ENCODE data around the gene GRK5. TPM values are rescaled to one million over a fixed set of nuclear protein-coding genes. Genes with fewer than 3 reads are reported as not detected.

GRK5 gene
- total and polyA plus RNA-seq, 9 of the 15 experiments (the other 6 are each of a cell fraction or from before 2014, with no cell fraction given) = 0.46 to 0.83 (median 0.67) TPM; not detected in 2

- Histone ChIP-seq H3K9me3 (replicated peaks; ENCODE audit: control insufficient read depth, insufficient read depth, low read depth, low read length) (no peaks in the 10 kb centered on the region), H3K4me1 (replicated peaks in 1 of 2; ENCODE audit: control insufficient read depth in 2 of 2, insufficient read depth in 2 of 2, low read length in 2 of 2) (peaks cover 0 to 7% of the 10 kb centered on the region in 2 experiments; a peak in 2 of 5 replicates), H2AFZ (ENCODE audit: low read depth, low read length) (no peak overlapping the region), H3K9me1 (ENCODE audit: control insufficient read depth, insufficient read depth, low read length) (no peaks in the 10 kb centered on the region), H3K27me3 (ENCODE audit: control insufficient read depth in 2 of 2, insufficient read depth in 2 of 2, low read length in 2 of 2) (peaks cover 0 to 58% of the 10 kb centered on the region in 2 experiments; a peak in 4 of 5 replicates), H3K27ac (ENCODE audit: extremely low read depth, low read depth, low read length) (no peak overlapping the region), H3K4me3 (no peak overlapping the region), H3K9ac (ENCODE audit: insufficient read depth in 1 of 2, low read depth in 2 of 2, low read length in 2 of 2) (no peak overlapping the region; a peak in 1 of 4 replicates), H3K79me2 (ENCODE audit: control insufficient read depth, insufficient read depth, low read length) (no peaks in the 10 kb centered on the region), H3K4me2 (ENCODE audit: insufficient read depth, low read length) (no peak overlapping the region), H3K36me3 (ENCODE audit: control insufficient read depth, insufficient read depth, low read length) (no peaks in the 10 kb centered on the region), H4K20me1 (replicated peaks; ENCODE audit: control insufficient read depth, insufficient read depth, low read length) (no peaks in the 10 kb centered on the region)
- no peak for DNase-seq (ENCODE audit: extremely low read depth in 1 of 4, low spot score in 3 of 4)
- ChIA-PET CTCF (ENCODE audit: low intra/inter-chr PET ratio) (no interaction called here), POLR2A (no interaction called here)
- no peak for TF ChIP-seq KDM5B (IDR thresholded peaks at IDR 0.05; ENCODE audit: insufficient replicate concordance, low read depth, low read length)
- no peak for TF ChIP-seq ZBTB17 (CRISPR knock-in tag; IDR thresholded peaks at IDR 0.05)
- no peak for TF ChIP-seq STAT6 (CRISPR knock-in tag; IDR thresholded peaks at IDR 0.05)
- no peak for TF ChIP-seq ZNF586 (CRISPR knock-in tag; conservative IDR thresholded peaks at IDR 0.05)
- no peak for TF ChIP-seq MCM5 (IDR thresholded peaks at IDR 0.05; ENCODE audit: low read depth)
- TF ChIP-seq DMBX1 (CRISPR knock-in tag; IDR thresholded peaks at IDR 0.05; ENCODE audit: borderline replicate concordance) = no peak
- no peak for TF ChIP-seq EWSR1 (IDR thresholded peaks at IDR 0.05; ENCODE audit: borderline replicate concordance, low read depth, partially characterized antibody)
- TF ChIP-seq MAFF (IDR thresholded peaks at IDR 0.05; ENCODE audit: low read length) = no peak
- TF ChIP-seq SUPT5H (IDR thresholded peaks at IDR 0.05) = no peak
- no peak for TF ChIP-seq ETS2 (tag; IDR thresholded peaks at IDR 0.05; ENCODE audit: borderline replicate concordance, poor library complexity, severe bottlenecking)
- TF ChIP-seq ARID2 (IDR thresholded peaks at IDR 0.05) = no peak
- no peak for TF ChIP-seq PATZ1 (CRISPR knock-in tag; IDR thresholded peaks at IDR 0.05; ENCODE audit: borderline replicate concordance)
- no peak for TF ChIP-seq NELFE (IDR thresholded peaks at IDR 0.05; ENCODE audit: insufficient read depth, insufficient read length)
- TF ChIP-seq FOXK1 (CRISPR knock-in tag; IDR thresholded peaks at IDR 0.05; ENCODE audit: borderline replicate concordance) = no peak
- no peak for TF ChIP-seq SNIP1 (IDR thresholded peaks at IDR 0.05; ENCODE audit: low read depth)
- no peak for TF ChIP-seq ZBTB1 (CRISPR knock-in tag; IDR thresholded peaks at IDR 0.05; ENCODE audit: borderline replicate concordance, low read depth)
- in situ Hi-C loops (cut with MboI) = no loop called here
- no TSS peak for BruUV-seq (replicated peaks)
- no peak for FAIRE-seq
- 24% methylated on average over 7 of the region's 16 CpGs for WGBS (ENCODE audit: insufficient coverage, low coverage, missing lambda C conversion rate)
- no peak for ATAC-seq
- intact Hi-C loops (cut with micrococcal nuclease) = no loop called here
These were observed 243.4 kb downstream of the GRK5 start for GRCh38 chr10:119450606-119451299.

Measured in K562 (cell line).